Measurements from ENCODE around the gene SPINT3. TPM values are rescaled to one million over a fixed set of nuclear protein-coding genes. Genes with fewer than 3 reads are reported as not detected.
"Not testable (repeated sequence)": the region's sequence is repeated elsewhere in the genome, so short reads cannot be mapped to it uniquely, and the experiment has no call there.

The SPINT3 gene
- total RNA-seq, 1 donor from 2014 or later, result not detected

GRCh38 chr20:45489083-45489531 lies 26.3 kb downstream of the SPINT3 start:
- intact Hi-C loops (cut with DNase I), result no loop called here
- H3K4me1 ChIP-seq, result no peaks in the 10 kb centered on the region
- H3K36me3 ChIP-seq, result no peaks in the 10 kb centered on the region
- no peak overlapping the region for H3K4me3 ChIP-seq
- H3K9me3 ChIP-seq, result no peaks in the 10 kb centered on the region
- no peak overlapping the region for H3K27ac ChIP-seq
- no peak for DNase-seq (ENCODE audit: low spot score in 2 of 2)
- H3K27me3 ChIP-seq, result no peaks in the 10 kb centered on the region
- TF ChIP-seq CTCF (IDR thresholded peaks at IDR 0.05), result no peak

- H3K36me3 ChIP-seq, result no peaks in the 10 kb centered on the region
- no peak for TF ChIP-seq CTCF (IDR thresholded peaks at IDR 0.05)
Measured at GRCh38 chr20:45487231-45487635, 28.2 kb downstream of the SPINT3 start.

GRCh38 chr20:45485388-45485787 lies 30.0 kb downstream of the SPINT3 start:
- no peak for DNase-seq (ENCODE audit: low spot score in 2 of 2)
- Histone ChIP-seq H3K36me3 (no peaks in the 10 kb centered on the region), H3K9me3 (no peaks in the 10 kb centered on the region), H3K27me3 (no peaks in the 10 kb centered on the region), H3K4me1 (no peaks in the 10 kb centered on the region), H3K4me3 (no peak overlapping the region), H3K27ac (no peak overlapping the region)
- intact Hi-C loops (cut with DNase I), result no loop called here
- no peak for TF ChIP-seq CTCF (IDR thresholded peaks at IDR 0.05)

More at GRCh38 chr20:45487231-45487635, 28.2 kb downstream of the SPINT3 start:
- H3K4me1 ChIP-seq, result no peaks in the 10 kb centered on the region
- no peak for DNase-seq (ENCODE audit: low spot score in 2 of 2)
- no peaks in the 10 kb centered on the region for H3K27me3 ChIP-seq
- intact Hi-C loops (cut with DNase I), result no loop called here
- H3K4me3 ChIP-seq, result no peak overlapping the region
- no peaks in the 10 kb centered on the region for H3K9me3 ChIP-seq
- H3K27ac ChIP-seq, result no peak overlapping the region

- Histone ChIP-seq H3K27me3 (no peaks in the 10 kb centered on the region), H3K4me1 (no peaks in the 10 kb centered on the region), H3K4me3 (no peak overlapping the region), H3K27ac (no peak overlapping the region), H3K36me3 (no peaks in the 10 kb centered on the region), H3K9me3 (no peaks in the 10 kb centered on the region)
- DNase-seq (ENCODE audit: low spot score in 2 of 2), result no peak
- no peak for TF ChIP-seq CTCF (IDR thresholded peaks at IDR 0.05)
- intact Hi-C loops (cut with DNase I), result no loop called here
Measured at GRCh38 chr20:45484676-45485075, 30.7 kb downstream of the SPINT3 start.

- TF ChIP-seq CTCF (IDR thresholded peaks at IDR 0.05), result no peak
- Histone ChIP-seq H3K9me3 (no peaks in the 10 kb centered on the region), H3K27me3 (no peaks in the 10 kb centered on the region), H3K4me1 (no peaks in the 10 kb centered on the region), H3K4me3 (no peak overlapping the region), H3K27ac (no peak overlapping the region), H3K36me3 (no peaks in the 10 kb centered on the region)
- no peak for DNase-seq (ENCODE audit: low spot score in 2 of 2)
- intact Hi-C loops (cut with DNase I), result no loop called here
Measured at GRCh38 chr20:45479822-45480221, 35.6 kb downstream of the SPINT3 start.

- intact Hi-C loops (cut with DNase I); H3K4me3 ChIP-seq; H3K27me3 ChIP-seq; H3K27ac ChIP-seq; H3K4me1 ChIP-seq; H3K9me3 ChIP-seq; DNase-seq (ENCODE audit: low spot score in 2 of 2); H3K36me3 ChIP-seq: not testable (repeated sequence)
Measured at GRCh38 chr20:45477530-45478148, 37.8 kb downstream of the SPINT3 start.

- H3K27me3 ChIP-seq, H3K27ac ChIP-seq: not testable (repeated sequence)
Measured at GRCh38 chr20:45472286-45472685, 43.1 kb downstream of the SPINT3 start.

More at GRCh38 chr20:45472286-45472685, 43.1 kb downstream of the SPINT3 start:
- H3K9me3 ChIP-seq; H3K4me3 ChIP-seq; intact Hi-C loops (cut with DNase I); H3K36me3 ChIP-seq; DNase-seq (ENCODE audit: low spot score in 2 of 2): not testable (repeated sequence)
- peaks cover 7 to 12% of the 10 kb centered on the region in 2 donors for H3K4me1 ChIP-seq

Measured in ascending aorta (tissue), 2 donors.